NCI-H2227 treated with DMSO at 0.1 percent for 48 hours (cell line): ENCODE measurements around the gene NNMT.

ENCODE experiments used
- DNase-seq: peaks from one replicate; lab custom pipeline; 2025; lab: John Stamatoyannopoulos, UW

The NNMT gene

DNA sequence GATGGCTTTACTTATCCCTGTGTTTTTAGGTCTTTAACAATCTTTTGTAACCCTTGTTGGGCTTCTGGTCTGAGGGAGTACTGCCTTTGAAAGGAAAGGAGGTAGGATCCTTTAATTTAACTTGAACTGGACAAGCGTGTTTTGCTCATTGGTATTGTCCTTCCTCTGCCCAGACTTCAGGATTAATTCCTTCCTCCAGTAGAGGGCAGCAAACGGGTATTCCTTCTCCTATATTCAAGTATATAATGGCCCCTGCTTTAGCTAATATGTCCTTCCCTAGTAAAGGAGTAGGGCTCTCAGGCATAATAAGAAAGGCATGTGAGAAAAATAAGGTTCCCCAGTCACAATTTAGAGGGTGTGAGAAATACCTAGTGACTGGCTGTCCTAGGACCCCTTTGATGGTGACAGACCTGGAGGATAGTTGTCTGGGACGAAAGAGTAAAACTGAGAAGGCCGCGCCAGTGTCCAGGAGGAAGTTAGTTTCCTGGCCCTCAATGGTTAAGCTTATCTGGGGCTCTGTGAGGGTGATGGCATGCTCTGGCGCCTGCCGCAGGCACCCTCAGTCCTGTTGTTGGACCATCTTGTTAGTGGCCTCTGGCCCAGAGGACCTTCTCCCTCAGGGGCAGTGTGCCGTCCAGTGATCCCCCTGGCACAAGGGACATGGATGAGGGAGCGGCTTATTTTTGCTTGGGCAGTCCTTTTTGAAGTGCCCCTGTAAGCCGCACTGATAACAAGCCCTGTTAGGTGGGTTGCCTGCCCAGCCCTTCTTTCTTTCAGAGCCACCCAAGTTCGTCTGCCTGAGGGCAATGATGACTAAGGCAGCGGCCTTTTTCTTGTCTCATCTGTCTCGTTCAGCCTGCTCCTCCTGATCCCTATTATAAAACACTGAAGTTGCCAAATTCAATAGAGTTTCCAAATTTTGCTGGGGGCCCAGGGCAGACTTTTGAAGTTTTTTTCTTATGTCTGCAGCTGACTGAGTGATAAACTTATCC lies 52.3 kb downstream of the NNMT start:
- no peak for DNase-seq

DNA sequence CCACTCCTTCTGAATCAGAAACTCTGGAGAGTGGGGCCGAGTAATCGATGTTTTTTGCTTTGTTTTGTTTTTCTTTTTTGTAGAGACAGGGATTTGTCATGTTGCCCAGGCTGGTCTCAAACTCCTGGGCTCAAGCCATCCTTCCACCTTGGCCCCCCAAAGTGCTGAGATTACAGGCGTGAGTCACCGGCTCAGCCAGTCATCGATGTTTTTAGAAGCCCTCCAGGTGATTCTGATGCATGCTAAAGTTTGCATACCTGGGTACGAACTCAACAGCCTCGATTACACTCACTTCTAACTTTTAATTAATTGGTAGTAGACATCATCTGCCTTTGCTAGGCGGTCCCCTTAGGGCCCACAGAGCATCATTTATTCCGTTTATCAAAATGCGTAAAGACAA lies 53.8 kb downstream of the NNMT start:
- DNase-seq: no peak

DNA sequence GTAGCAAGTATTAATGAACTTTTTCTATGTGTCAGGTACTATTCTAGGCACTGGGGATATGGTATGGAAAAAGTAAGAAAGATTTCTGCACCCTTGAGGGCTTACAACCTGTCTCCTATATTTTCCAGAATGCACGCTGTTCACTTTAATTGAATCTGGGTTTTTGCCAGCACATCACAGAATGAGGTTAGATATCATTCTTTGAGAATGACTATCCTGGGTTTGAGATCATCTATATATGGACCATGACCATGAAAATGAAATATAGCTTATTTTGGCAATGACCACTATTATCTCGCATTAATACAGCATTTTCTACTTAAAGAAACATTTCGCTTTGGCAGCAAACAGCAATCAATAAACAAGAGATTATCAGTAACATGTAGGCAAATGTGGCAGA lies 57.2 kb downstream of the NNMT start:
- DNase-seq: no peak

DNA sequence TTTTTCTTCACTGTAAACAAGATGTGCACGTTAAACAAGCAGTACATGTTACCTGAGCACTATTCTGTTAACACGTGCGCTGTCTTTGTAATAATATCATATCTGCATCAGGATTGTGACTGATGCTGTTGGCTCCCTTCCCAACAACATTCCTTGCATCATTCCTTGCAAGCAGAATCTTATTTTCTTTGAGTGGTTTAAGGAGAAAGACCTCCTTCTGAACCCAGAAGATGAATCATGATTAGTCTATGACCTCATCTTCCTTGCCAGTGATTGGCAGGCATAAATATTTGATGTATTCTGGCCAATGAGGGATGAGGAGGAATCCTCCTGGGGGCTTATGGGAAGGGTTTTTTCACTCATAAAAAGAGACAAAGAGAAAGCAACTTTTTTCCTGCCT lies 57.9 kb downstream of the NNMT start:
- DNase-seq: no peak

DNA sequence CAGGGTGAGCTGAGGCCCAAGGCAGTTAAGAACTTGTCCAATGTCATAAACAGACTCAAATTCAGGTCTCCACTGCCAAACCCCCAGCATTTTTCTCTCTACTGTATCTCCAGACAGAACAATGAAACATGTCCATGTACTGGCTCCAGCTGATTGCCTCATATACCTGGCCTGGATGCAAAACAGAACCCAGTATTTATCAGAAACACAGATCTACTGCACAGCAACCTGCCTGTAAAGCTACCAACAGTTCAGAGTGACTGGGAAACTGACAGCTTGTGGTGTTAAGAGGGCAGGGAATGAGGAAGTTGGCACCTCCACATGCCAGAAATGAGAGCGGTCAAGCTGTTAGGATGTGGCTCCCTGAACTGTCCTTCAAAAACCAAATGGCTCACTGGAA lies 62.5 kb downstream of the NNMT start:
- no peak for DNase-seq

DNA sequence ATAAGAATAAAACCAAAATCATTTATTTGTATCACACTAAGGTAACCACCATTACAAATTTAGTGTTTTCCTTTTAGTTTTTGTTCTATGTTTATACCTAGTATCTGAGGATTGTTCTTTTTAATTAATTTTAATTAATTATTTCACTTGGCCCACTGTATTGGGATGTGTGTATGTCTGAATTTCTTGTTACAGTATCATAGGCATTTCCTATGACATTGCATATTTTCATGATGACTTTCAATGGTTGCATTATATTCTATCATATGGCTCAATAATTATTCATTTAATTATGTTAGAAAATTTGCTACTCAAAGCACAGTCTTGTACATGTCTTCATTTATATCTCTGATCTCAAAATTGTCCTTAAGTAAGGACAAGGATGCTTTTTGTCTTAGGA lies 63.1 kb downstream of the NNMT start:
- no peak for DNase-seq

DNA sequence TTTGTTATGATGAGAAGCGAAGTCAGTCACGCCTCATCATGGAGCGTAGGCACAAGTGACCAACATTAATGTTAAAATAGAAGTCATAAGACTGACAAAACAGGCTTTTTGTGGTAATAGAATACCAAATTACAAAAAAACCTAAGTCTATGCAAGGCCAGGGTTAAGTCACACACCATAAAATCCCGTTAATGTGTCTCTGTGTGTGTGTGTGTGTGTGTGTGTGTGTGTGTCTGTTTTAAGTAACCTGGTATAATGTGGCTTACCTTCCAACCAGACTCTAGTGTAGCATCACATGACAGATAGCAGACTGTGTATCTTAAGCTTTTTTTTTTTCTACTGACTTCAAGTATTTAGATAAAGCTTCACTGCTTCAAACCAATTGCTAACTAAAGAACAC lies 66.1 kb downstream of the NNMT start:
- DNase-seq: no peak

DNA sequence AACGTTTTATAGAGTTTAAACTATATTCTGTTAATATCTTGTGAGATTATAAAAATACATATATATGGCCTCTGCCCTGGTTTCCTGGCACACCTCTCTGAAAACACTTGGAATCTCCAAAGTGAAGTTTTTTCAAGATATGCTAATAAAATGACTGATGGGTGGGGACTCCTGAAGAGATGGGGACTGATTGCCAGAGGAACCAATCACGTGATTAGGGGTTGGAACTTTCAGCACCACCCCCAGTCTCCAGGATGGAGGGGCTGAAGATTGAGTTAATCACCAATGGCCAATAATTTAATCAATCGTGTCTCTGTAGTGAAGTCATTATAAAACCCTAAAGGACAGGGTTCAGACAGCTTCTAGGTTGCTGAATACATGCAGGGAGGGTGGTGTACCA lies 66.8 kb downstream of the NNMT start:
- no peak for DNase-seq
